ENCODE results near the gene MYPOP.
"Not testable (repeated sequence)": the region's sequence is repeated elsewhere in the genome, so short reads cannot be mapped to it uniquely, and the experiment has no call there.

The MYPOP gene

DNA sequence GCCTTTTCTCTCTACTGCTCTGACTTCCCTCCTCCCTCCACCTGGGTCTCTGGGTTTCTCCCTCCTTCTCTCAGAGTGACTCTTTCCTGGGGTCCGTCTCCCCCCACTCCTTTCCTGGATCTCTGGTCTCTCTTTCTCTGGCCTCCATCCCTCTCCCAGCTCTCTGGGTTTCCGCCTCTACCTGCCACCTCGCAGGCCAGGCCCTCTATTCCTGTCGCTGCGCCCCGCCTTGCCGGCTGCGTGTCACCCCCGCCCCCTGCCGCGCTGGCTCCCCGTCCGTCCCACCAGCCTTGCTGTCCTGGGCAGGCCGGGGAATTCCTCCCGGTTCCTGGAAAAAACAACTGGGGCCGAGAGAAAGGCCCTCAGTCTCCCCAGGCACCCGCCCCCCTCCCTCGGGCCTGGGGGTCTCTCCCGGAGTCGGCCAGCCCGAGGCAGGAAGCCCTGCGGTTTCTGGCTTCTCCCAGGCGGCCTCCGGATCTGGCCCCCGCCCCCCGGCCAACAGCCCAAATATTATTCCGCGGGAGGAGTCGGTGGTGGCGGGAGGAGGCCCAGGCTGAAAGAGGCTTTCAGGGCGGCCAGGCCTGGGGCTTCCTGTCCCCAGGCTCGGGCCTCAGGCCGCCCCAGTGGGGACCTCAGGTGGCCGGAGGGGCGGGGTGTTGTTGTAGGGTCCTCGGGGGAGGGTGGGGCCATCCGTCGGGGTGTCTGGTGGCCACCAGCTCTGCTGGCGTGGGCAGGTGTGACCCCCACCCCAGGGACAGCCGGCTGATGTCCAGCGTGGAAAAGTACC lies 25.8 kb downstream of the MYPOP start:
- H3K36me3 Mint-ChIP-seq (ENCODE audit: insufficient read depth) = peaks cover under 1% of the 10 kb centered on the region
- H3K9me3 Mint-ChIP-seq = no peaks in the 10 kb centered on the region
- H3K4me3 Mint-ChIP-seq = no peak overlapping the region
- no peak for DNase-seq (ENCODE audit: low spot score in 2 of 2)
- ATAC-seq (replicated peaks; ENCODE audit: extremely low read depth, poor library complexity, severe bottlenecking) = no peak
- peaks cover 8% of the 10 kb centered on the region for H3K4me1 Mint-ChIP-seq
- H3K27ac Mint-ChIP-seq (ENCODE audit: low read depth) = peak overlapping the region; percentile 9
- peaks cover 40% of the 10 kb centered on the region for H3K27me3 Mint-ChIP-seq

GRCh38 chr19:45876161-45876410 lies 26.3 kb downstream of the MYPOP start:
- Mint-ChIP-seq H3K4me3 (no peak overlapping the region), H3K4me1 (peaks cover 8% of the 10 kb centered on the region), H3K27ac (ENCODE audit: low read depth) (peak overlapping the region; percentile 9), H3K27me3 (peaks cover 40% of the 10 kb centered on the region), H3K9me3 (no peaks in the 10 kb centered on the region), H3K36me3 (ENCODE audit: insufficient read depth) (no peaks in the 10 kb centered on the region)
- ATAC-seq (replicated peaks; ENCODE audit: extremely low read depth, poor library complexity, severe bottlenecking) (no peak), DNase-seq (ENCODE audit: low spot score in 2 of 2) (no peak)

DNA sequence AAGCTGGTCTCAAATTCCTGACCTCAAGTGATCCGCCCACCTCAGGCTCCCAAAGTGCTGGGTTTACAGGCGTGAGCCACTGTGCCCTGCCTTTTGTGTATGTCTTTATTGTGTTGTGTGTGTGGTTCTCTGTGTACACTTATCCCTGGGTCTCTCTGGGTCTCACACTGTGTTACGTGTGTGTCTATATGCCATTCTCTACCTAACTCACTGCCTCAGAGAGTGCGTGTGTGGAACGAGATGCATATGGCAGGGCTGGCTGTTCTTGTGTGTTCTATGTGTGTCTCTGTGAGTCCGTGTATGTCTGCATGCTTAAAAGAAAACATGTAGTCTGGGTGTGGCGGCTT lies 27.8 kb downstream of the MYPOP start:
- peaks cover 8% of the 10 kb centered on the region for H3K4me1 Mint-ChIP-seq
- H3K9me3 Mint-ChIP-seq = no peaks in the 10 kb centered on the region
- ATAC-seq (replicated peaks; ENCODE audit: extremely low read depth, poor library complexity, severe bottlenecking) = no peak
- H3K36me3 Mint-ChIP-seq (ENCODE audit: insufficient read depth) = no peaks in the 10 kb centered on the region
- H3K4me3 Mint-ChIP-seq = no peak overlapping the region
- DNase-seq (ENCODE audit: low spot score in 2 of 2) = no peak
- H3K27me3 Mint-ChIP-seq = peaks cover 40% of the 10 kb centered on the region
- no peak overlapping the region for H3K27ac Mint-ChIP-seq (ENCODE audit: low read depth)

- ATAC-seq (replicated peaks; ENCODE audit: extremely low read depth, poor library complexity, severe bottlenecking) (no peak), DNase-seq (ENCODE audit: low spot score in 2 of 2) (no peak)
- H3K27ac Mint-ChIP-seq (ENCODE audit: low read depth) = no peak overlapping the region
- H3K36me3 Mint-ChIP-seq (ENCODE audit: insufficient read depth) = no peaks in the 10 kb centered on the region
- peaks cover 31% of the 10 kb centered on the region for H3K27me3 Mint-ChIP-seq
- H3K4me1 Mint-ChIP-seq = peaks cover 8% of the 10 kb centered on the region
- H3K4me3 Mint-ChIP-seq = no peak overlapping the region
- H3K9me3 Mint-ChIP-seq = no peaks in the 10 kb centered on the region
These were observed 29.1 kb downstream of the MYPOP start for GRCh38 chr19:45873219-45873772.

DNA sequence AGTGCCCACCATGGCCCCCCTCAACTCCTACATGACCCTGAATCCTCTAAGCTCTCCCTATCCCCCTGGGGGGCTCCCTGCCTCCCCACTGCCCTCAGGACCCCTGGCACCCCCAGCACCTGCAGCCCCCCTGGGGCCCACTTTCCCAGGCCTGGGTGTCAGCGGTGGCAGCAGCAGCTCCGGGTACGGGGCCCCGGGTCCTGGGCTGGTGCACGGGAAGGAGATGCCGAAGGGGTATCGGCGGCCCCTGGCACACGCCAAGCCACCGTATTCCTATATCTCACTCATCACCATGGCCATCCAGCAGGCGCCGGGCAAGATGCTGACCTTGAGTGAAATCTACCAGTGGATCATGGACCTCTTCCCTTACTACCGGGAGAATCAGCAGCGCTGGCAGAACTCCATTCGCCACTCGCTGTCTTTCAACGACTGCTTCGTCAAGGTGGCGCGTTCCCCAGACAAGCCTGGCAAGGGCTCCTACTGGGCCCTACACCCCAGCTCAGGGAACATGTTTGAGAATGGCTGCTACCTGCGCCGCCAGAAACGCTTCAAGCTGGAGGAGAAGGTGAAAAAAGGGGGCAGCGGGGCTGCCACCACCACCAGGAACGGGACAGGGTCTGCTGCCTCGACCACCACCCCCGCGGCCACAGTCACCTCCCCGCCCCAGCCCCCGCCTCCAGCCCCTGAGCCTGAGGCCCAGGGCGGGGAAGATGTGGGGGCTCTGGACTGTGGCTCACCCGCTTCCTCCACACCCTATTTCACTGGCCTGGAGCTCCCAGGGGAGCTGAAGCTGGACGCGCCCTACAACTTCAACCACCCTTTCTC lies 30.1 kb downstream of the MYPOP start:
- no peak overlapping the region for H3K4me3 Mint-ChIP-seq
- H3K36me3 Mint-ChIP-seq (ENCODE audit: insufficient read depth) = peaks cover 1% of the 10 kb centered on the region
- H3K4me1 Mint-ChIP-seq = peaks cover 8% of the 10 kb centered on the region
- DNase-seq (ENCODE audit: low spot score in 2 of 2) (no peak), ATAC-seq (replicated peaks; ENCODE audit: extremely low read depth, poor library complexity, severe bottlenecking) (no peak)
- no peak overlapping the region for H3K27ac Mint-ChIP-seq (ENCODE audit: low read depth)
- peaks cover 26% of the 10 kb centered on the region for H3K27me3 Mint-ChIP-seq
- H3K9me3 Mint-ChIP-seq = no peaks in the 10 kb centered on the region

- Mint-ChIP-seq H3K4me3 (no peak overlapping the region), H3K27me3 (peaks cover 17% of the 10 kb centered on the region), H3K36me3 (ENCODE audit: insufficient read depth) (peaks cover 1% of the 10 kb centered on the region), H3K4me1 (no peaks in the 10 kb centered on the region), H3K9me3 (no peaks in the 10 kb centered on the region), H3K27ac (ENCODE audit: low read depth) (no peak overlapping the region)
- no peak for ATAC-seq (replicated peaks; ENCODE audit: extremely low read depth, poor library complexity, severe bottlenecking)
- DNase-seq (ENCODE audit: low spot score in 2 of 2) = no peak
These were observed 31.6 kb downstream of the MYPOP start for GRCh38 chr19:45870798-45871197.

GRCh38 chr19:45867241-45867640 lies 35.2 kb downstream of the MYPOP start:
- H3K27ac Mint-ChIP-seq (ENCODE audit: low read depth); H3K36me3 Mint-ChIP-seq (ENCODE audit: insufficient read depth); H3K9me3 Mint-ChIP-seq; H3K4me3 Mint-ChIP-seq; ATAC-seq (replicated peaks; ENCODE audit: extremely low read depth, poor library complexity, severe bottlenecking); DNase-seq (ENCODE audit: low spot score in 2 of 2): not testable (repeated sequence)
- H3K27me3 Mint-ChIP-seq = peaks cover 12% of the 10 kb centered on the region
- peaks cover 24% of the 10 kb centered on the region for H3K4me1 Mint-ChIP-seq

GRCh38 chr19:45866400-45867176 lies 35.8 kb downstream of the MYPOP start:
- H3K4me1 Mint-ChIP-seq = peaks cover 29% of the 10 kb centered on the region
- H3K4me3 Mint-ChIP-seq = no peak overlapping the region
- no peaks in the 10 kb centered on the region for H3K9me3 Mint-ChIP-seq
- DNase-seq (ENCODE audit: low spot score in 2 of 2) (no peak), ATAC-seq (replicated peaks; ENCODE audit: extremely low read depth, poor library complexity, severe bottlenecking) (no peak)
- peaks cover 6% of the 10 kb centered on the region for H3K36me3 Mint-ChIP-seq (ENCODE audit: insufficient read depth)
- H3K27ac Mint-ChIP-seq (ENCODE audit: low read depth) = no peak overlapping the region
- H3K27me3 Mint-ChIP-seq = peaks cover 12% of the 10 kb centered on the region

DNA sequence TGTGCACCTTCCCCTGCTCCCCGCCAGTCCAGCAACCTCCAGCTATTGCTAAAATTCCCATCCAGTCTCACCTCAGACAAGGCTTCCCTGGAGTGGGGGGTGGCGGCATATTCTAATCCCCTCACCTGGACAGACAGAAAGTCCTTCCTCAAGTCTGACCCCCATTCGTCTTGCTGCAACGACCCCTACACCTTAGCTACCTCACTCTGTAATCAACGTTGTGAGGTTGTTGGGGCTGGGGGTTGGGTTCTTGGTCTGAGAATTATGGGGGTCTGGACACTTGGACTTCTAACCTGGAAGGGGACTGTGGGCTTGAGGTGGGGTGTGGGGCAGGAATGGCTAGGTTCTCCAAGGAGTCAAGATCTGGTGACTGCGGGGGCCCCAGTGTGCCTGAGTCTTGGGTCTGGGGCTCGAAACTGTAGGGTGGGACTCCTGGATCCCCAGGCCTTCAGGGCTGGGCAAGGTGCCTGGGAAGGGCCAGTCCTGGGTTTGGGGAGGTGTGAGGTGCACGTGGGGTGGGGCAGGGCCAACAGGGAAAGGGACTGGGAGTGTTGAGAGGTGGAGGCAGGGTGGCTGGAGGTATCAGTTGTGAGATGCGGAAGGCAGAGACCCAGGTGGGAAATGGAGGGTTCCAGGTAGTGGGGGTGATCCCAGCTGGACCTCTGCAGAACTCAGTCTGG lies 37.0 kb downstream of the MYPOP start:
- ATAC-seq (replicated peaks; ENCODE audit: extremely low read depth, poor library complexity, severe bottlenecking) (no peak), DNase-seq (ENCODE audit: low spot score in 2 of 2) (no peak)
- Mint-ChIP-seq H3K4me3 (peak overlapping the region; percentile 93), H3K4me1 (peaks cover 30% of the 10 kb centered on the region), H3K27ac (ENCODE audit: low read depth) (no peak overlapping the region), H3K9me3 (no peaks in the 10 kb centered on the region), H3K36me3 (ENCODE audit: insufficient read depth) (peaks cover 6% of the 10 kb centered on the region), H3K27me3 (peaks cover 12% of the 10 kb centered on the region)

DNA sequence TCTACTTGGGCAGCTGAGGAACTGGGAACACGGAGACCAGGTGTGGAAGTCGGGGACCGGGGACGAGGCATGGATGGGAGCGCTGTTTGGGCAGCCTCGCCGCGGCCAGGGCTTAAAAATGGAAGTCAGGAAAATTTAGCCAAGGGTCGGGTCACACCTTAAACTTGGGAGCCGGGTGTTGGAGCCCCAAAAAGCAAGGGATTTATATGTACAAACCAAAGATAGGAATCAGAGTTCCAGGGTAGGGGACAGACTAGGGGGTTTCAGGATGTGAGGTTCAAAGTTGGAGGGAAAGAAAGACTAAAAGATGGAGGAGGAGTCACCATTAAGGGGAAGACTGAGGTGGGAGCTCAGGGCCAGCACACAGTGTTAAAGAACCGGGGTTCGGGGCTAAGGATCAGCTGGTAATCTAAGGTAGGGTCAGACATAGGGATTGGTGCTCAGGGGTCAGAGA lies 37.8 kb downstream of the MYPOP start:
- Mint-ChIP-seq H3K27ac (ENCODE audit: low read depth) (no peak overlapping the region), H3K27me3 (peaks cover 12% of the 10 kb centered on the region), H3K9me3 (no peaks in the 10 kb centered on the region), H3K36me3 (ENCODE audit: insufficient read depth) (peaks cover 10% of the 10 kb centered on the region), H3K4me3 (peak overlapping the region; percentile 93), H3K4me1 (peaks cover 35% of the 10 kb centered on the region)
- no peak for ATAC-seq (replicated peaks; ENCODE audit: extremely low read depth, poor library complexity, severe bottlenecking)
- no peak for DNase-seq (ENCODE audit: low spot score in 2 of 2)

GRCh38 chr19:45863840-45864628 lies 38.4 kb downstream of the MYPOP start, which contains the start of gene FOXA3:
FOXA3 (plus strand) TSS chr19:45864326; CDS start chr19:45864457, 131 bp downstream.
- no peak for DNase-seq (ENCODE audit: low spot score in 2 of 2)
- H3K27me3 Mint-ChIP-seq = peaks cover 12% of the 10 kb centered on the region
- H3K9me3 Mint-ChIP-seq = no peaks in the 10 kb centered on the region
- peak within 1 kb of the TSS; percentile 93 for H3K4me3 Mint-ChIP-seq
- H3K36me3 Mint-ChIP-seq (ENCODE audit: insufficient read depth) = peaks cover 14% of the 10 kb centered on the region
- H3K27ac Mint-ChIP-seq (ENCODE audit: low read depth) = peak within 1 kb of the TSS; percentile 88
- no peak for ATAC-seq (replicated peaks; ENCODE audit: extremely low read depth, poor library complexity, severe bottlenecking)
- peaks cover 35% of the 10 kb centered on the region for H3K4me1 Mint-ChIP-seq
